GM23338 (cell line): ENCODE data around the gene TSPAN13. TPM values are rescaled to one million over a fixed set of nuclear protein-coding genes. Genes with fewer than 3 reads are reported as not detected.

ENCODE experiments used
- ATAC-seq: fragments of 200-7000 bp; cut with Tn5 transposase; 3 replicates; pipeline ENCODE4 v1.9.1; 2020
- DNase-seq: peaks from one replicate; pipeline ENCODE4 v3.0.0-alpha.2; 2015; ENCODE audit warnings: low spot score
- H2AFZ ChIP-seq: fragments of 200-600 bp; sonication (generic); 2 replicates; pipeline ENCODE4 v1.8.0; 2016; ENCODE audit warnings: antibody characterized with exemption, mild to moderate bottlenecking, moderate library complexity
- H3F3A ChIP-seq: fragments of 200-600 bp; sonication (generic); replicated peaks from 2 replicates; pipeline ENCODE4 v1.8.0; 2017; ENCODE audit warnings: antibody characterized with exemption, mixed run types, low read depth
- H3K27ac ChIP-seq: fragments of 200-600 bp; sonication (generic); 2 replicates; pipeline ENCODE4 v1.6.1; 2016; ENCODE audit warnings: low read depth
- H3K27me3 ChIP-seq: fragments of 200-600 bp; sonication (generic); 2 replicates; pipeline ENCODE4 v1.8.0; 2016; ENCODE audit warnings: mild to moderate bottlenecking, mixed run types, moderate library complexity; ENCODE audit not compliant: insufficient read depth
- H3K36me3 ChIP-seq: fragments of 200-600 bp; sonication (generic); 2 replicates; pipeline ENCODE4 v1.8.0; 2016; ENCODE audit warnings: mild to moderate bottlenecking; ENCODE audit not compliant: insufficient read depth
- H3K4me1 ChIP-seq: fragments of 200-600 bp; sonication (generic); 2 replicates; pipeline ENCODE4 v1.8.0; 2016; ENCODE audit warnings: mild to moderate bottlenecking, moderate library complexity; ENCODE audit not compliant: insufficient read depth
- H3K4me2 ChIP-seq: fragments of 200-600 bp; sonication (generic); 2 replicates; pipeline ENCODE4 v1.7.1; 2017; ENCODE audit warnings: mixed run types
- H3K4me3 ChIP-seq: fragments of 200-600 bp; sonication (generic); 2 replicates; pipeline ENCODE4 v1.6.1; 2016; ENCODE audit warnings: mixed run types
- H3K79me2 ChIP-seq: fragments of 200-600 bp; sonication (generic); replicated peaks from 2 replicates; pipeline ENCODE4 v1.8.0; 2017; ENCODE audit warnings: mild to moderate bottlenecking; ENCODE audit not compliant: insufficient read depth
- H3K9me2 ChIP-seq: fragments of 200-600 bp; sonication (generic); 2 replicates; pipeline ENCODE4 v1.8.0; 2017; ENCODE audit not compliant: insufficient read depth
- H4K20me1 ChIP-seq: fragments of 200-600 bp; sonication (generic); replicated peaks from 2 replicates; pipeline ENCODE4 v1.8.0; 2017; ENCODE audit warnings: mild to moderate bottlenecking; ENCODE audit not compliant: insufficient read depth
- H3K27ac Mint-ChIP-seq: 2 replicates; pipeline ENCODE4 v1.8.0; 2020; ENCODE audit warnings: inconsistent platforms, mild to moderate bottlenecking, moderate library complexity, mixed read lengths
- H3K27me3 Mint-ChIP-seq: 3 replicates; pipeline ENCODE4 v1.8.0; 2022; ENCODE audit warnings: low read depth, mild to moderate bottlenecking, moderate library complexity, mixed read lengths, inconsistent platforms; ENCODE audit not compliant: insufficient read depth, poor library complexity
- H3K36me3 Mint-ChIP-seq: 3 replicates; pipeline ENCODE4 v1.8.0; 2021; ENCODE audit warnings: low read depth, mild to moderate bottlenecking, inconsistent platforms, moderate library complexity, mixed read lengths
- H3K4me1 Mint-ChIP-seq: 3 replicates; pipeline ENCODE4 v1.8.0; 2020; ENCODE audit warnings: mild to moderate bottlenecking, inconsistent platforms, mixed read lengths
- H3K4me3 Mint-ChIP-seq: 3 replicates; pipeline ENCODE4 v1.8.0; 2021; ENCODE audit warnings: moderate library complexity, mild to moderate bottlenecking, inconsistent platforms, mixed read lengths
- H3K9me3 Mint-ChIP-seq: 3 replicates; pipeline ENCODE4 v1.8.0; 2020; ENCODE audit warnings: moderate library complexity, mild to moderate bottlenecking, inconsistent platforms, mixed read lengths
- EZH2 ChIP-seq: fragments of 200-600 bp; sonication (generic); IDR thresholded peaks from one replicate; pipeline ENCODE4 v1.8.0; 2017; ENCODE audit warnings: antibody characterized with exemption, mild to moderate bottlenecking, low read depth; ENCODE audit not compliant: unreplicated experiment
- EZH2phosphoT487 ChIP-seq: fragments of 200-600 bp; sonication (generic); IDR thresholded peaks from one replicate; pipeline ENCODE4 v1.8.1; 2018; ENCODE audit warnings: antibody characterized with exemption; ENCODE audit not compliant: unreplicated experiment
- JUNB ChIP-seq: IDR thresholded peaks from one replicate; pipeline ENCODE4 v1.6.1; 2016; ENCODE audit warnings: antibody characterized with exemption; ENCODE audit not compliant: unreplicated experiment
- ZNF114 ChIP-seq: fragments of 250-450 bp; sonication (Bioruptor Pico); IDR thresholded peaks from 2 replicates; pipeline ENCODE4 v1.5.0; 2020; ENCODE audit warnings: mild to moderate bottlenecking, moderate library complexity
- ZNF331 ChIP-seq: fragments of 250-450 bp; sonication (Bioruptor Pico); IDR thresholded peaks from 2 replicates; pipeline ENCODE4 v1.5.0; 2020; ENCODE audit warnings: low read depth, mild to moderate bottlenecking, moderate library complexity
- polyA plus RNA-seq: library from polyadenylated mRNA; unstranded; fragments of >200 nt; fragmentation: Nextera tagmentation; extraction: Ambion mirVana; gene quantifications from 2 replicates; pipeline ENCODE4 v1.2.1, GENCODE V29; 2016
- total RNA-seq: library from RNA; depleted of rRNA; stranded (reverse); fragments of >200 nt; shearing (Covaris generic); gene quantifications from 2 replicates; pipeline ENCODE4 v1.2.3, GENCODE V29; 2014
- TF ChIP-seq, protein P1 (sequence below): IDR thresholded peaks from one replicate; pipeline ENCODE4 v1.6.1; 2018; ENCODE audit warnings: antibody characterized with exemption; ENCODE audit not compliant: unreplicated experiment
- TF ChIP-seq, protein P2 (sequence below): fragments of 250-450 bp; sonication (Bioruptor Pico); IDR thresholded peaks from 2 replicates; pipeline ENCODE4 v1.5.0; 2020; ENCODE audit warnings: mild to moderate bottlenecking, moderate library complexity
- TF ChIP-seq, protein P3 (sequence below), 2 experiments: fragments of 200-600 bp in 1 of 2; sonication (generic) in 1 of 2; conservative IDR thresholded peaks; 2 replicates each; pipeline versions ENCODE4 v1.5.1 to v1.6.1; 2016 to 2017; ENCODE audit warnings: antibody characterized with exemption in 2 of 2, low read depth in 2 of 2, mild to moderate bottlenecking in 2 of 2, moderate library complexity in 1 of 2

TSPAN13 gene
- total and polyA plus RNA-seq, 2 experiments from 2014 or later = 27.6 to 40.9 TPM

- TF ChIP-seq, protein P1, sequence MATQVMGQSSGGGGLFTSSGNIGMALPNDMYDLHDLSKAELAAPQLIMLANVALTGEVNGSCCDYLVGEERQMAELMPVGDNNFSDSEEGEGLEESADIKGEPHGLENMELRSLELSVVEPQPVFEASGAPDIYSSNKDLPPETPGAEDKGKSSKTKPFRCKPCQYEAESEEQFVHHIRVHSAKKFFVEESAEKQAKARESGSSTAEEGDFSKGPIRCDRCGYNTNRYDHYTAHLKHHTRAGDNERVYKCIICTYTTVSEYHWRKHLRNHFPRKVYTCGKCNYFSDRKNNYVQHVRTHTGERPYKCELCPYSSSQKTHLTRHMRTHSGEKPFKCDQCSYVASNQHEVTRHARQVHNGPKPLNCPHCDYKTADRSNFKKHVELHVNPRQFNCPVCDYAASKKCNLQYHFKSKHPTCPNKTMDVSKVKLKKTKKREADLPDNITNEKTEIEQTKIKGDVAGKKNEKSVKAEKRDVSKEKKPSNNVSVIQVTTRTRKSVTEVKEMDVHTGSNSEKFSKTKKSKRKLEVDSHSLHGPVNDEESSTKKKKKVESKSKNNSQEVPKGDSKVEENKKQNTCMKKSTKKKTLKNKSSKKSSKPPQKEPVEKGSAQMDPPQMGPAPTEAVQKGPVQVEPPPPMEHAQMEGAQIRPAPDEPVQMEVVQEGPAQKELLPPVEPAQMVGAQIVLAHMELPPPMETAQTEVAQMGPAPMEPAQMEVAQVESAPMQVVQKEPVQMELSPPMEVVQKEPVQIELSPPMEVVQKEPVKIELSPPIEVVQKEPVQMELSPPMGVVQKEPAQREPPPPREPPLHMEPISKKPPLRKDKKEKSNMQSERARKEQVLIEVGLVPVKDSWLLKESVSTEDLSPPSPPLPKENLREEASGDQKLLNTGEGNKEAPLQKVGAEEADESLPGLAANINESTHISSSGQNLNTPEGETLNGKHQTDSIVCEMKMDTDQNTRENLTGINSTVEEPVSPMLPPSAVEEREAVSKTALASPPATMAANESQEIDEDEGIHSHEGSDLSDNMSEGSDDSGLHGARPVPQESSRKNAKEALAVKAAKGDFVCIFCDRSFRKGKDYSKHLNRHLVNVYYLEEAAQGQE = no peak
- TF ChIP-seq EZH2phosphoT487 = no peak
- TF ChIP-seq ZNF331 = no peak
- no peak for TF ChIP-seq ZNF114 (CRISPR knock-in tag)
Observed at GRCh38 chr7:16721541-16721940, 32.0 kb upstream of the TSPAN13 start (continued).

DNA sequence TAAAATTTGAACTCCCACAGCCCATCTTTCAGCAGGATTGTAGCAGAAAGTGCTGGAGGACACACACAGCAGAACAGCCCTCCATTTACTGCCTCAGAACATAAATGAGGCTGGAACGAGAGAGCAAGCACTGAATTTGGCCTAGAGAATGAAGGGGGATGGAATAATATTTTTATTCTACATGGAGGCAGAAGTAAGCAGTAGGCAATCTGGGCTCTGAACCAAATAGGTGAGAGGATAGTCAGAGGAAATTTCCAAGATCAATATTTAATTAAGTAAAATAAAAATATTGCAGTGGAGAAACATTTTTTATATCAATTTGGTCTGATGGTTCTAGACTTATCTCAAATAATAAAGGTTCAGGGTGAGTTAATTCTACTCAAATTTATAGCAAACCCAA is 29.2 kb upstream of the TSPAN13 start:
- ATAC-seq (no peak), DNase-seq (no peak)
- H3K4me1 ChIP-seq = 0 out of 2 replicates have a peak, but pooled peaks cover 5% of the 10 kb centered on the region
- Mint-ChIP-seq H3K4me1 (peaks cover 7% of the 10 kb centered on the region; the same call in 2 of the 3 replicates), H3K27ac (no peak overlapping the region), H3K4me3 (no peak overlapping the region), H3K27me3 (no peaks in the 10 kb centered on the region), H3K9me3 (no peaks in the 10 kb centered on the region), H3K36me3 (no peaks in the 10 kb centered on the region)
- no peak overlapping the region for H3K4me3 ChIP-seq
- no peaks in the 10 kb centered on the region for H4K20me1 ChIP-seq
- no peak overlapping the region for H3K27ac ChIP-seq
- H3K36me3 ChIP-seq = no peaks in the 10 kb centered on the region
- no peaks in the 10 kb centered on the region for H3K79me2 ChIP-seq
- no peaks in the 10 kb centered on the region for H3K27me3 ChIP-seq
- H3K9me2 ChIP-seq = no peaks in the 10 kb centered on the region
- no peak overlapping the region for H3K4me2 ChIP-seq
- no peaks in the 10 kb centered on the region for H3F3A ChIP-seq
- H2AFZ ChIP-seq = no peak overlapping the region
- no peak for TF ChIP-seq EZH2phosphoT487
- TF ChIP-seq, protein P2, sequence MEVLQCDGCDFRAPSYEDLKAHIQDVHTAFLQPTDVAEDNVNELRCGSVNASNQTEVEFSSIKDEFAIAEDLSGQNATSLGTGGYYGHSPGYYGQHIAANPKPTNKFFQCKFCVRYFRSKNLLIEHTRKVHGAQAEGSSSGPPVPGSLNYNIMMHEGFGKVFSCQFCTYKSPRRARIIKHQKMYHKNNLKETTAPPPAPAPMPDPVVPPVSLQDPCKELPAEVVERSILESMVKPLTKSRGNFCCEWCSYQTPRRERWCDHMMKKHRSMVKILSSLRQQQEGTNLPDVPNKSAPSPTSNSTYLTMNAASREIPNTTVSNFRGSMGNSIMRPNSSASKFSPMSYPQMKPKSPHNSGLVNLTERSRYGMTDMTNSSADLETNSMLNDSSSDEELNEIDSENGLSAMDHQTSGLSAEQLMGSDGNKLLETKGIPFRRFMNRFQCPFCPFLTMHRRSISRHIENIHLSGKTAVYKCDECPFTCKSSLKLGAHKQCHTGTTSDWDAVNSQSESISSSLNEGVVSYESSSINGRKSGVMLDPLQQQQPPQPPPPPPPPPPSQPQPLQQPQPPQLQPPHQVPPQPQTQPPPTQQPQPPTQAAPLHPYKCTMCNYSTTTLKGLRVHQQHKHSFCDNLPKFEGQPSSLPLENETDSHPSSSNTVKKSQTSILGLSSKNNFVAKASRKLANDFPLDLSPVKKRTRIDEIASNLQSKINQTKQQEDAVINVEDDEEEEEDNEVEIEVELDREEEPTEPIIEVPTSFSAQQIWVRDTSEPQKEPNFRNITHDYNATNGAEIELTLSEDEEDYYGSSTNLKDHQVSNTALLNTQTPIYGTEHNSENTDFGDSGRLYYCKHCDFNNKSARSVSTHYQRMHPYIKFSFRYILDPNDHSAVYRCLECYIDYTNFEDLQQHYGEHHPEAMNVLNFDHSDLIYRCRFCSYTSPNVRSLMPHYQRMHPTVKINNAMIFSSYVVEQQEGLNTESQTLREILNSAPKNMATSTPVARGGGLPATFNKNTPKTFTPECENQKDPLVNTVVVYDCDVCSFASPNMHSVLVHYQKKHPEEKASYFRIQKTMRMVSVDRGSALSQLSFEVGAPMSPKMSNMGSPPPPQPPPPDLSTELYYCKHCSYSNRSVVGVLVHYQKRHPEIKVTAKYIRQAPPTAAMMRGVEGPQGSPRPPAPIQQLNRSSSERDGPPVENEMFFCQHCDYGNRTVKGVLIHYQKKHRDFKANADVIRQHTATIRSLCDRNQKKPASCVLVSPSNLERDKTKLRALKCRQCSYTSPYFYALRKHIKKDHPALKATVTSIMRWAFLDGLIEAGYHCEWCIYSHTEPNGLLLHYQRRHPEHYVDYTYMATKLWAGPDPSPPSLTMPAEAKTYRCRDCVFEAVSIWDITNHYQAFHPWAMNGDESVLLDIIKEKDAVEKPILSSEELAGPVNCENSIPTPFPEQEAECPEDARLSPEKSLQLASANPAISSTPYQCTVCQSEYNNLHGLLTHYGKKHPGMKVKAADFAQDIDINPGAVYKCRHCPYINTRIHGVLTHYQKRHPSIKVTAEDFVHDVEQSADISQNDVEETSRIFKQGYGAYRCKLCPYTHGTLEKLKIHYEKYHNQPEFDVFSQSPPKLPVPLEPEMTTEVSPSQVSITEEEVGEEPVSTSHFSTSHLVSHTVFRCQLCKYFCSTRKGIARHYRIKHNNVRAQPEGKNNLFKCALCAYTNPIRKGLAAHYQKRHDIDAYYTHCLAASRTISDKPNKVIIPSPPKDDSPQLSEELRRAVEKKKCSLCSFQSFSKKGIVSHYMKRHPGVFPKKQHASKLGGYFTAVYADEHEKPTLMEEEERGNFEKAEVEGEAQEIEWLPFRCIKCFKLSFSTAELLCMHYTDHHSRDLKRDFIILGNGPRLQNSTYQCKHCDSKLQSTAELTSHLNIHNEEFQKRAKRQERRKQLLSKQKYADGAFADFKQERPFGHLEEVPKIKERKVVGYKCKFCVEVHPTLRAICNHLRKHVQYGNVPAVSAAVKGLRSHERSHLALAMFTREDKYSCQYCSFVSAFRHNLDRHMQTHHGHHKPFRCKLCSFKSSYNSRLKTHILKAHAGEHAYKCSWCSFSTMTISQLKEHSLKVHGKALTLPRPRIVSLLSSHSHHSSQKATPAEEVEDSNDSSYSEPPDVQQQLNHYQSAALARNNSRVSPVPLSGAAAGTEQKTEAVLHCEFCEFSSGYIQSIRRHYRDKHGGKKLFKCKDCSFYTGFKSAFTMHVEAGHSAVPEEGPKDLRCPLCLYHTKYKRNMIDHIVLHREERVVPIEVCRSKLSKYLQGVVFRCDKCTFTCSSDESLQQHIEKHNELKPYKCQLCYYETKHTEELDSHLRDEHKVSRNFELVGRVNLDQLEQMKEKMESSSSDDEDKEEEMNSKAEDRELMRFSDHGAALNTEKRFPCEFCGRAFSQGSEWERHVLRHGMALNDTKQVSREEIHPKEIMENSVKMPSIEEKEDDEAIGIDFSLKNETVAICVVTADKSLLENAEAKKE (CRISPR knock-in tag) = no peak
- no peak for TF ChIP-seq JUNB
- TF ChIP-seq ZNF331 = no peak
- TF ChIP-seq, protein P3, sequence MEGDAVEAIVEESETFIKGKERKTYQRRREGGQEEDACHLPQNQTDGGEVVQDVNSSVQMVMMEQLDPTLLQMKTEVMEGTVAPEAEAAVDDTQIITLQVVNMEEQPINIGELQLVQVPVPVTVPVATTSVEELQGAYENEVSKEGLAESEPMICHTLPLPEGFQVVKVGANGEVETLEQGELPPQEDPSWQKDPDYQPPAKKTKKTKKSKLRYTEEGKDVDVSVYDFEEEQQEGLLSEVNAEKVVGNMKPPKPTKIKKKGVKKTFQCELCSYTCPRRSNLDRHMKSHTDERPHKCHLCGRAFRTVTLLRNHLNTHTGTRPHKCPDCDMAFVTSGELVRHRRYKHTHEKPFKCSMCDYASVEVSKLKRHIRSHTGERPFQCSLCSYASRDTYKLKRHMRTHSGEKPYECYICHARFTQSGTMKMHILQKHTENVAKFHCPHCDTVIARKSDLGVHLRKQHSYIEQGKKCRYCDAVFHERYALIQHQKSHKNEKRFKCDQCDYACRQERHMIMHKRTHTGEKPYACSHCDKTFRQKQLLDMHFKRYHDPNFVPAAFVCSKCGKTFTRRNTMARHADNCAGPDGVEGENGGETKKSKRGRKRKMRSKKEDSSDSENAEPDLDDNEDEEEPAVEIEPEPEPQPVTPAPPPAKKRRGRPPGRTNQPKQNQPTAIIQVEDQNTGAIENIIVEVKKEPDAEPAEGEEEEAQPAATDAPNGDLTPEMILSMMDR (conservative IDR thresholded peaks at IDR 0.05; ENCODE audit: low read depth in 2 of 2) = no peak
- no peak for TF ChIP-seq EZH2
- TF ChIP-seq ZNF114 (CRISPR knock-in tag) = no peak
